Endothelial cell (in vitro differentiated cells): ENCODE measurements around the gene MYO16. TPM values are rescaled to one million over a fixed set of nuclear protein-coding genes. Genes with fewer than 3 reads are reported as not detected.

Source experiments
- DNase-seq: peaks from one replicate; pipeline ENCODE4 v3.0.0; 2021; ENCODE audit warnings: low spot score
- H3K27ac Mint-ChIP-seq: one replicate; pipeline ENCODE4 v1.8.0; 2021; ENCODE audit warnings: mixed read lengths, inconsistent platforms; ENCODE audit not compliant: unreplicated experiment
- H3K27me3 Mint-ChIP-seq: one replicate; pipeline ENCODE4 v1.8.0; 2021; ENCODE audit warnings: mild to moderate bottlenecking, moderate library complexity, mixed read lengths, inconsistent platforms; ENCODE audit not compliant: unreplicated experiment
- H3K36me3 Mint-ChIP-seq: one replicate; pipeline ENCODE4 v1.8.0; 2021; ENCODE audit warnings: mild to moderate bottlenecking, low read depth, mixed read lengths, inconsistent platforms; ENCODE audit not compliant: unreplicated experiment
- H3K4me1 Mint-ChIP-seq: one replicate; pipeline ENCODE4 v1.8.0; 2021; ENCODE audit warnings: mild to moderate bottlenecking, mixed read lengths, inconsistent platforms; ENCODE audit not compliant: unreplicated experiment
- H3K4me3 Mint-ChIP-seq: one replicate; pipeline ENCODE4 v1.8.0; 2021; ENCODE audit warnings: mild to moderate bottlenecking, mixed read lengths, inconsistent platforms; ENCODE audit not compliant: unreplicated experiment
- H3K9me3 Mint-ChIP-seq: one replicate; pipeline ENCODE4 v1.8.0; 2021; ENCODE audit warnings: mixed read lengths, inconsistent platforms; ENCODE audit not compliant: unreplicated experiment
- total RNA-seq: library from RNA; stranded (reverse); fragmentation: NEBNext Ultra II Directional; extraction: Animal tissue kit (Norgen Biotek cat#: 25700); gene quantifications from one replicate; pipeline ENCODE4 v1.2.1, GENCODE V29; 2021; ENCODE audit not compliant: unreplicated experiment
- TF ChIP-seq, protein P1 (sequence below): fragments of 200-600 bp; sonication (generic); IDR thresholded peaks from one replicate; pipeline ENCODE4 v1.5.0; 2021; ENCODE audit warnings: antibody characterized with exemption; ENCODE audit not compliant: unreplicated experiment

MYO16 gene
- total RNA-seq, 1 donor from 2014 or later = 1.4 TPM

DNA sequence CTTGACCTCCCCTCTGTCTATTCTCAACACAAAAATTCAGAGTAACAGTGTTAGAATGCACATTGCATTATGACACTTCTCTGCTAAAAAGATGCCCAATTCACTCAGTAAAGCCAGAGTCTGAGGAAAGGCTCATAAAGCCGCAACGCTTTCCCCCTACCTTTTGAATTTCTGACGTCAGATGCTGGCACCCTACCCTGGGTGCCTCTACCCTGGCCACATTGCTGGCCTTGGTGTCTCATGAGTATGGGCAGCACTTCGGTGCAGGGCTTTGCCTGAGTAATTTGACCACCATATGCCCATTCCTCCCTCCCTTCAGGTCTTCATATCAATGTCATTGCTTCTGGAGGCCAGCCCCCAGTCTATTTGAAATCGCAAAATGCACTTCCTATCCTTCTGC, 229.3 kb downstream of the MYO16 start:
- H3K27me3 Mint-ChIP-seq = peaks cover 2% of the 10 kb centered on the region

GRCh38 chr13:108859197-108860012, 230.0 kb downstream of the MYO16 start:
- Mint-ChIP-seq H3K9me3 (no peaks in the 10 kb centered on the region), H3K36me3 (no peaks in the 10 kb centered on the region), H3K27me3 (peaks cover 2% of the 10 kb centered on the region), H3K4me3 (no peak overlapping the region), H3K27ac (no peak overlapping the region), H3K4me1 (no peaks in the 10 kb centered on the region)
- TF ChIP-seq, protein P1, sequence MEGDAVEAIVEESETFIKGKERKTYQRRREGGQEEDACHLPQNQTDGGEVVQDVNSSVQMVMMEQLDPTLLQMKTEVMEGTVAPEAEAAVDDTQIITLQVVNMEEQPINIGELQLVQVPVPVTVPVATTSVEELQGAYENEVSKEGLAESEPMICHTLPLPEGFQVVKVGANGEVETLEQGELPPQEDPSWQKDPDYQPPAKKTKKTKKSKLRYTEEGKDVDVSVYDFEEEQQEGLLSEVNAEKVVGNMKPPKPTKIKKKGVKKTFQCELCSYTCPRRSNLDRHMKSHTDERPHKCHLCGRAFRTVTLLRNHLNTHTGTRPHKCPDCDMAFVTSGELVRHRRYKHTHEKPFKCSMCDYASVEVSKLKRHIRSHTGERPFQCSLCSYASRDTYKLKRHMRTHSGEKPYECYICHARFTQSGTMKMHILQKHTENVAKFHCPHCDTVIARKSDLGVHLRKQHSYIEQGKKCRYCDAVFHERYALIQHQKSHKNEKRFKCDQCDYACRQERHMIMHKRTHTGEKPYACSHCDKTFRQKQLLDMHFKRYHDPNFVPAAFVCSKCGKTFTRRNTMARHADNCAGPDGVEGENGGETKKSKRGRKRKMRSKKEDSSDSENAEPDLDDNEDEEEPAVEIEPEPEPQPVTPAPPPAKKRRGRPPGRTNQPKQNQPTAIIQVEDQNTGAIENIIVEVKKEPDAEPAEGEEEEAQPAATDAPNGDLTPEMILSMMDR = no peak
- no peak for DNase-seq

More for the DNA sequence above, 229.3 kb downstream of the MYO16 start:
- no peak for DNase-seq
- no peaks in the 10 kb centered on the region for H3K4me1 Mint-ChIP-seq
- no peaks in the 10 kb centered on the region for H3K36me3 Mint-ChIP-seq
- TF ChIP-seq, protein P1 = no peak
- no peak overlapping the region for H3K4me3 Mint-ChIP-seq
- no peaks in the 10 kb centered on the region for H3K9me3 Mint-ChIP-seq
- no peak overlapping the region for H3K27ac Mint-ChIP-seq

- no peak for DNase-seq
- Mint-ChIP-seq H3K9me3 (no peaks in the 10 kb centered on the region), H3K36me3 (no peaks in the 10 kb centered on the region), H3K4me3 (no peak overlapping the region), H3K27me3 (peaks cover 2% of the 10 kb centered on the region), H3K4me1 (no peaks in the 10 kb centered on the region), H3K27ac (no peak overlapping the region)
- TF ChIP-seq, protein P1 = no peak
These were observed 231.0 kb downstream of the MYO16 start for GRCh38 chr13:108860418-108860817.

DNA sequence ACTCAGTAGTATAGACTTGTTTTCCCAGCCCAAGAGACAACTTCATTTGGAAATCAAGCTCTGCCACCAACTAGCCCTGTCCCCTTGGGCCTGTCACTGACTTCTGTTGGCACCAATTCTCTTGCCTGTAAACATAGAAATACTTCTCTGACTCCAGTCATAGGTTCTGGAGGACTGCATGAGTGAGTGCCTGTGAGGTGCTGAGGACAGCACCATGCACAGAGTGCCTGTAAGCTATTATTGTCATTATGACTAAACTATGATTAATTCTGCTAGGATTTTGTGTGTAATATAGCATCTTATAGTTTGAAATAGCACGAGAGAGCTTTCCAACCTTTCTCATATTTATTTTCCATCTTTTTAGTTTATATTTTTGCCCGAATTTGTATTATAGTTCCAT, 247.9 kb downstream of the MYO16 start:
- peaks cover 1% of the 10 kb centered on the region for H3K27me3 Mint-ChIP-seq
- TF ChIP-seq, protein P1 = no peak
- peaks cover 6% of the 10 kb centered on the region for H3K9me3 Mint-ChIP-seq
- no peak overlapping the region for H3K4me3 Mint-ChIP-seq
- no peak overlapping the region for H3K27ac Mint-ChIP-seq
- H3K4me1 Mint-ChIP-seq = no peaks in the 10 kb centered on the region
- peaks cover 5% of the 10 kb centered on the region for H3K36me3 Mint-ChIP-seq
- DNase-seq = no peak

DNA sequence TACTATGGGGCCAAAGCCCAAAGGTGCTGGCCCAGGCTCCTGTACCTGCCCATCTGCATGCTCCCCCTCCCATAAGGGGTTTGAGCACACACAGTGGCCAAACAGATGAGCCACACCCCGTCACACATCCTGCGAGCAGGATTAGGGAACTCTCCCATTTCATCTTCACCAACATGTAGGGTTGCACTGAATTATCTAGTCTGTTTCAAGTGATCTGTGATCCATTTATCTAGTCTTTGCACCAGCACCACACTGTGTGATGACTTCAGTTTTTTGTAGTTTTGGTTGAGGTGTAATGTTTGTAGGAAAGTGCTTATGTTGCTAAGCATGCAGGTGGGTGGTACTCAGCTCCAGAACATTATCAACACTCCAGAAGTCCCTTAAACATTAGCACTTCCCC, 249.3 kb downstream of the MYO16 start:
- H3K4me3 Mint-ChIP-seq = no peak overlapping the region
- no peak overlapping the region for H3K27ac Mint-ChIP-seq
- TF ChIP-seq, protein P1 = no peak
- DNase-seq = no peak
- H3K9me3 Mint-ChIP-seq = peaks cover 6% of the 10 kb centered on the region
- peaks cover 5% of the 10 kb centered on the region for H3K36me3 Mint-ChIP-seq
- peaks cover 1% of the 10 kb centered on the region for H3K27me3 Mint-ChIP-seq
- no peaks in the 10 kb centered on the region for H3K4me1 Mint-ChIP-seq
